Activated naive CD8-positive, alpha-beta T cell (primary cell): ENCODE measurements around the gene TXNRD1.

ENCODE experiments used
- H3K27ac Mint-ChIP-seq: one replicate; pipeline ENCODE4 v1.8.0; 2021; ENCODE audit warnings: mixed read lengths
- H3K27me3 Mint-ChIP-seq: one replicate; pipeline ENCODE4 v1.8.0; 2021; ENCODE audit warnings: mixed read lengths
- H3K36me3 Mint-ChIP-seq: one replicate; pipeline ENCODE4 v1.8.0; 2021; ENCODE audit warnings: mixed read lengths
- H3K4me1 Mint-ChIP-seq: one replicate; pipeline ENCODE4 v1.8.0; 2021; ENCODE audit warnings: low read depth, mixed read lengths
- H3K4me3 Mint-ChIP-seq: one replicate; pipeline ENCODE4 v1.8.0; 2021; ENCODE audit warnings: mild to moderate bottlenecking, mixed read lengths
- H3K9me3 Mint-ChIP-seq: one replicate; pipeline ENCODE4 v1.8.0; 2021; ENCODE audit warnings: low read depth, mixed read lengths

The TXNRD1 gene

DNA sequence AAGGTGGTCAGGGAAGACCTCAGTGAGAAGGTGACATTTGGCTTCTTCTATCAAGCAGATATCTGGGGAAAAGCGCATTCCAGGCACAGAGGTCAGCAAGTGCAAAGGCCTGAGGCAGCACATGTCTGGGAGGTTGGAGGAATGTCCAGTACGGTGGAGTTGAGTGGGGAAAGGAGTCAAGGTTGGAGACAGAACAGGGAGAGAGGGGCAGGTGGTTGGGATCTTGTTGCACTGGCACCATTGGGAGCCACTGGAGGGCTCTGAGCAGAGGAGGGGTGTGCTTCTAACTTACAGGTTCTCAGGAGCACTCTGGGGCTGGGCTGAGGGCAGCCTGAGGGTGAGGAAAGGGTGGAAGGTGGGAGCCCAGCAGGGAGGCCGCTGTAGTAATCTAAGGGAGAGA is 140.1 kb downstream of the TXNRD1 start:
- no peak overlapping the region for H3K27ac Mint-ChIP-seq
- H3K4me1 Mint-ChIP-seq = no peaks in the 10 kb centered on the region
- no peak overlapping the region for H3K4me3 Mint-ChIP-seq
- peaks cover 5% of the 10 kb centered on the region for H3K36me3 Mint-ChIP-seq
- no peaks in the 10 kb centered on the region for H3K27me3 Mint-ChIP-seq
- no peaks in the 10 kb centered on the region for H3K9me3 Mint-ChIP-seq

DNA sequence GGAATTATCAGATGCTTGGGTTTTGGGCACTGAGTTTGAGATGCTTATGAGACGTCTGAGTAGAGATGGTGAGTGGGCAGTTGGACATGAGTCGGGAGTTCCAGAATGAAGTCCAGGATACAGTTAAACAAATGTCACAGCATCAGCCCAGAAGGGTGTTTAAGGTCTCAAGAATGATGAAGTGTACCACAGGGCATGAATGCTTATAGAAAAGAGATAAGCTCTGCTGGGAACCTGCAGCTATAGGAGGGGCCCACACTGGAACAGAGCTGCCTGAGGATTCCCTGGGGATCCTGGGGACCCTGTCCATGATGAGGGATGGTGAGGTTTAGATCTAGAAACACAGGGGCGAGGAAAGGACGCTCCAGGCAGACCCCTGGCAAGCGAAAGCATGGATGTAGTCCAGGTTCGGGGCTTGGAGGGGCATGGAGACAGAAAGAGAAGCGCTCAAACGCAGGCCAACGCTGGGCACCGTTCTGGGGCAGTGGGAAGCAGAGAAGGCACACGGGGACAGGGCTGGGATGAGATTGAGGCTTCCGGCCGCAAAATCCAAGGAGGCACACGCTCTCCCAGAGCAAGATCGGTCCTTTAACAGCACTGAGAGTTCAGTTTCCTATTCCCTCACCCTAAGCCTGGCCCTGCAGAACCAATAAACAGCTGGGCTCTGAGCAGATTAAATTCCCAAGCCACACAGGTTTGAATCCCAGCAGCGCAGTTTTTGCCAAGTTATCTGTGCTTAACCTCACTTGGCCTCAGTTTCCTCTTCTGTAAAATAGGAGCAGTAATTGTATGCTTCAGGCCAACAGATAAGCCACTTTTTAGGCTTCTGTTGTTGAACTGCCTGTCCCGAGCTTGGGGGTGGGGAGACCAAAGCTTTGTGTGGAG is 140.9 kb downstream of the TXNRD1 start:
- Mint-ChIP-seq H3K27ac (peak overlapping the region; percentile 4), H3K36me3 (peaks cover 2% of the 10 kb centered on the region)

DNA sequence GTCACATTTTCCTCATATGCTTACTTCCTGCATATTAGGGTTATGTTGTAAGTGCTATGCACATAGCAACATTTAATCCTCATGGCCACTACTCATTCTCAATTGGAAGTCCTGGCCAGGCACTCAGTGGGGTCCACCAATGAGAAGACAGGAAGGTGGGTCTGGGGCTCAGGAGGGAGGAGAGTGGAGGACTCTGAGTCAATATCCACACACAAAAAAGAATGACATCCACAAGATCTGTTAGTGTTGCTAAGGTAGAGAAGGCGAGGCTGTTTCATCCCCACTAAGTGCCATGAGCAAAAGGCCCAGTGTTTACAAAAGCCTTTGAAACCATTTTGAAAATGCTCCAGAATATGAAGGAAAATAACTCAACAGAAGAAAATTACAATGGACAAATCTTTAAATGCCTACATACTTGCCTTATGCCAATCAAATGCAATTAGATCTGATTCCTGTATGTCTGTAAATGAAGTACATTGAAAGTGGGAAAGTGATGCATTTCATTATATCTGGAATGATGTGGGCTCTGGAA is 141.9 kb downstream of the TXNRD1 start:
- no peak overlapping the region for H3K27ac Mint-ChIP-seq
- H3K4me1 Mint-ChIP-seq = no peaks in the 10 kb centered on the region
- H3K36me3 Mint-ChIP-seq = peaks cover 2% of the 10 kb centered on the region
- H3K27me3 Mint-ChIP-seq = no peaks in the 10 kb centered on the region
- no peak overlapping the region for H3K4me3 Mint-ChIP-seq
- no peaks in the 10 kb centered on the region for H3K9me3 Mint-ChIP-seq

More for the DNA sequence above, 140.9 kb downstream of the TXNRD1 start:
- H3K9me3 Mint-ChIP-seq = no peaks in the 10 kb centered on the region
- no peak overlapping the region for H3K4me3 Mint-ChIP-seq
- H3K4me1 Mint-ChIP-seq = no peaks in the 10 kb centered on the region
- no peaks in the 10 kb centered on the region for H3K27me3 Mint-ChIP-seq

DNA sequence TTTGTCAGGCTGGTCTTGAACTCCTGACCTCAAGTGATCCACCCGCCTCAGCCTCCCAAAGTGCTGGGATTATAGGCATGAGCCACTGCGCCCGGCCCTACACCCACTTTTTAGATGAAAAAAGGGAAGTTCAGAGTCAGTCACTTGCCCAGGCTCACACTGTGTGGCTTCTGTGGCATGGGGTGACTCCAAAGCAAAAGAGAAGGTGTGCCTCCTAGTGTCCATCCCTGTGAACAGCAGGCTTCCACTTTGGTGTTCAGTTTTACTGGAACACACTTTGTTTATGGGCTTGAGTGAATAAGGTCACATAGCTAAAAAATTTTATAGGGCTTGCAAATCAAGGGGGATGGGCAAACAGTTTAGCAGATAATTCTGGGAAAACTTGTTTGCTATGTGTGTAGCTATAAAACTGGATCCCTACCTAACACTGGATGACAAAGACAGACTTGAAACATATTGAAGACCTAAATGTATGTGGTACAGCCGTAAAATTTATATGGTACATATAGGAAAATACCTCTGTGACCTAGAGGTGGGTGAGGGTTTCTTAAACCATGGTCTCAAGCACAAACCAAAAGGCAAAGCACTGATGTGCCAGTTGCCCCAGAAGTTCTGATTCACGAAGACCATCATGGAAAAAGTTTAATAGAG is 142.9 kb downstream of the TXNRD1 start:
- no peak overlapping the region for H3K27ac Mint-ChIP-seq
- H3K4me3 Mint-ChIP-seq = no peak overlapping the region
- H3K27me3 Mint-ChIP-seq = no peaks in the 10 kb centered on the region
- no peaks in the 10 kb centered on the region for H3K4me1 Mint-ChIP-seq
- no peaks in the 10 kb centered on the region for H3K9me3 Mint-ChIP-seq
- H3K36me3 Mint-ChIP-seq = peaks cover 2% of the 10 kb centered on the region

- Mint-ChIP-seq H3K4me1 (no peaks in the 10 kb centered on the region), H3K9me3 (no peaks in the 10 kb centered on the region), H3K27me3 (no peaks in the 10 kb centered on the region), H3K36me3 (peaks cover 2% of the 10 kb centered on the region), H3K4me3 (no peak overlapping the region), H3K27ac (no peak overlapping the region)
Observed at GRCh38 chr12:104359216-104359615, 143.6 kb downstream of the TXNRD1 start.

GRCh38 chr12:104360157-104360556 is 144.6 kb downstream of the TXNRD1 start:
- H3K4me3 Mint-ChIP-seq = no peak overlapping the region
- no peaks in the 10 kb centered on the region for H3K27me3 Mint-ChIP-seq
- no peaks in the 10 kb centered on the region for H3K9me3 Mint-ChIP-seq
- H3K27ac Mint-ChIP-seq = no peak overlapping the region
- H3K4me1 Mint-ChIP-seq = no peaks in the 10 kb centered on the region
- peaks cover 3% of the 10 kb centered on the region for H3K36me3 Mint-ChIP-seq

- Mint-ChIP-seq H3K9me3 (no peaks in the 10 kb centered on the region), H3K4me3 (no peak overlapping the region), H3K4me1 (no peaks in the 10 kb centered on the region), H3K27ac (no peak overlapping the region), H3K27me3 (no peaks in the 10 kb centered on the region), H3K36me3 (peaks cover 3% of the 10 kb centered on the region)
Observed at GRCh38 chr12:104360983-104361707, 145.6 kb downstream of the TXNRD1 start.

- H3K27me3 Mint-ChIP-seq = no peaks in the 10 kb centered on the region
- no peak overlapping the region for H3K27ac Mint-ChIP-seq
- no peaks in the 10 kb centered on the region for H3K9me3 Mint-ChIP-seq
- H3K36me3 Mint-ChIP-seq = peaks cover 10% of the 10 kb centered on the region
- no peak overlapping the region for H3K4me3 Mint-ChIP-seq
- no peaks in the 10 kb centered on the region for H3K4me1 Mint-ChIP-seq
Observed at GRCh38 chr12:104365921-104366410, 150.4 kb downstream of the TXNRD1 start.

DNA sequence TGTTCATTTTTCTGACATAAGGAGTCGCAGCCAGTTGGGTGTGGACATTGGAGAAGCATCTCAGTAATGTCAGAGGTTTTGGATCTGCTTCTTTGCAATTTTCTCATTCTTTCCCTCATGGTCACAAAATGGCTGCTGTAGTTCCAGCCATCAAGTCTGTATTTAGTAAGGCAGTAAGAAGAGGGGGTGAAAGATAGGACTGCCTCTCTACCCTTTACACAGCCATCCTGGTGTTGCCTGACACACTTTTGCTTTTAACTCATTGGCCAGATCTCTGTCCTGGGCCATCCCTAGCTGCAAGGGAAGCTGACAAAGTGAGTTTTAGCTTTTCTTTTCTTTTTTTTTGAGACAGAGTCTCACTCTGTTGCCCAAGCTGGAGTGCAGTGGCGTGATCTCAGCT is 154.1 kb downstream of the TXNRD1 start:
- Mint-ChIP-seq H3K9me3 (no peaks in the 10 kb centered on the region), H3K27ac (no peak overlapping the region), H3K4me1 (peaks cover 11% of the 10 kb centered on the region), H3K4me3 (no peak overlapping the region), H3K27me3 (no peaks in the 10 kb centered on the region), H3K36me3 (peaks cover 6% of the 10 kb centered on the region)

- peaks cover 6% of the 10 kb centered on the region for H3K36me3 Mint-ChIP-seq
- peaks cover 11% of the 10 kb centered on the region for H3K4me1 Mint-ChIP-seq
- H3K9me3 Mint-ChIP-seq = no peaks in the 10 kb centered on the region
- H3K27me3 Mint-ChIP-seq = no peaks in the 10 kb centered on the region
- H3K4me3 Mint-ChIP-seq = no peak overlapping the region
- H3K27ac Mint-ChIP-seq = no peak overlapping the region
Observed at GRCh38 chr12:104371043-104371870, 155.7 kb downstream of the TXNRD1 start.

DNA sequence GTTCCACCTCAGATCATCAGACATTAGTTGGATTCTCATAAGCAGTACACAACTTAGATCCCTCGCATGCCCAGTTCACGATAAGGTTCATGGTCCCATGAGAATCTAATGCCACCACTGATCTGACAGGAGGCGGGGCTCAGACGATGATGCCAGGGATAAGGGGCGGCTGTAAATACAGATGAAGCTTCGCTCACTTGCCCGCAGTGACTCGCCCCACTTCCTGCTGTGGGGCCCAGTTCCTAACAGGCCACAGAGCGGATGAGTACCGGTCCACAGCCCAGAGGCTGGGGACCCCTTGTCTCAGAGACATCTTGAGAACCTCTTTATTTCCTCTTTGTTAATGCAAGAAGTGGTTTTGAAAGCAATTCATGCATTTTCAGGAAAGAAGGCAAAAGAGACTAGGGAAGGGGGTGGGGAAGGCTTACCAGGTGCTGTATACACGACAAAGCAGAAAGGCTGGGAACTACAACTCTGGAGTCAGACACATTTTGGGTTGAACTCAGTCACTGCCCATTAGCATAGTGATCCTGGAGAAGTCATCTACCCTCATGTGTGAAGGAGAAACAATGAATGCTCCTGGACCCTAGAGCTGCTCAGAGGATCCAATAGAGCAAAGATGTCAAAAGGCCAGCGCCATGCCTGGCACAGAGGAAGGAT is 156.6 kb downstream of the TXNRD1 start:
- no peak overlapping the region for H3K4me3 Mint-ChIP-seq
- no peaks in the 10 kb centered on the region for H3K9me3 Mint-ChIP-seq
- H3K36me3 Mint-ChIP-seq = peaks cover 6% of the 10 kb centered on the region
- H3K4me1 Mint-ChIP-seq = peaks cover 11% of the 10 kb centered on the region
- no peaks in the 10 kb centered on the region for H3K27me3 Mint-ChIP-seq
- H3K27ac Mint-ChIP-seq = no peak overlapping the region

DNA sequence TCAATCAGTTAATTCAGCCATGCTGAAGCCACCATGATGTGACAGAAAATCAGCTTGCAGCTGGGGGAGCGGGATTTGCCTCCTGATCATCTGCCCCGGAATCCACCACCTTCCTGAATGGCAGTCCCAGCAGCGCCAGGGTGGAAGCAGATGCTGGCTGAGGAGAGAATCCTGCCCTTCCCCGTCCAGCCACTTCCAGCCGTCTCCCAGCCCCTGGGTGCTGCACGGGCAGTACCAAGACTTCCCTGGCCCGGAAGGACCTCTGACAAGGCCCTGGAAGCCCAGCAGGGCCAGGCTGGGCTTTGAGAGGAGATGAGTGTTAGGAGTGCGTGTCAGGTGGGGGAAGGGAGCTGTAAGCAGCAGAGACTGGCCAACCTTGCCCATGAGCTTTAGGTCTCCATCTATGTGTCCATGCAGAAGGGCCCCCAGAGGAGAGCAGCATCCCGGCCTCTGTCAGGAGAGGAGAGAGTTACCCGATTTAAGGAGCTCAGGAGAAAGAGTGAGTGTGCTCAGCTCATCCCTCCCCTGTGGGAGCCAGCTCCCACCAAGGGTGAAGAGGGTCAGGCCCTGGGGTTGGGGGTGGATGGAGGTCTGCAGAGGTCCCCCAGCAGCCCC is 157.2 kb downstream of the TXNRD1 start:
- Mint-ChIP-seq H3K36me3 (peaks cover 6% of the 10 kb centered on the region), H3K27me3 (no peaks in the 10 kb centered on the region), H3K4me3 (no peak overlapping the region), H3K9me3 (no peaks in the 10 kb centered on the region), H3K27ac (no peak overlapping the region), H3K4me1 (peaks cover 11% of the 10 kb centered on the region)

DNA sequence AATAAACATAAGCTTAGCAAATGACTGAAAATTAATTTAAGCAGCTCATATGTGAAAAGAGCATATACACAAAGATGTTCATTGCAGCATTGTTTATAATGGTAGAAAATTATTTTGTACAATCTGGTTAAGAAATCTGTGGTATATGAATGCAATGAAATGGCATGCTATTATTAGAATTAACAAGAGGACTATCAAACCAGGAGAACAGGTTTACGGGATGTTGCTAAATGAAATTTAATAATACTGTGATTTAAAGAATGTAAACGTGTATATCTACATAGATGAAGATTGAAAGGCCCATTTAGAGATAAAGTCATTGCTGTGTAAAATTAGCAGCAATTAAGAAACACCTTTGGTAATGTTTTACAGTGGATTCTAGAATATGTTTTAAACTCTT is 158.5 kb downstream of the TXNRD1 start:
- no peaks in the 10 kb centered on the region for H3K9me3 Mint-ChIP-seq
- peaks cover 3% of the 10 kb centered on the region for H3K36me3 Mint-ChIP-seq
- H3K4me3 Mint-ChIP-seq = no peak overlapping the region
- H3K27me3 Mint-ChIP-seq = no peaks in the 10 kb centered on the region
- peaks cover 11% of the 10 kb centered on the region for H3K4me1 Mint-ChIP-seq
- no peak overlapping the region for H3K27ac Mint-ChIP-seq
